PC-9 (cell line): ENCODE measurements around the gene STX8. TPM values are rescaled to one million over a fixed set of nuclear protein-coding genes. Genes with fewer than 3 reads are reported as not detected.

ENCODE experiments used
- BruUV-seq: library from RNA; stranded (reverse); fragments of 400-500 nt; replicated peaks from 2 replicates; lab custom pipeline; 2021; lab: Mats Ljungman, UMichigan
- CTCF ChIA-PET: fragments of 300-600 bp; sonication (Branson Sonifier 250); formaldehyde crosslinking; loops from one replicate; lab custom pipeline; 2022; ENCODE audit warnings: antibody characterized with exemption; lab: Charles Lee
- POLR2A ChIA-PET: fragments of 300-600 bp; sonication (Branson Sonifier 250); formaldehyde crosslinking; loops from one replicate; lab custom pipeline; 2022; ENCODE audit warnings: antibody characterized with exemption; ENCODE audit not compliant: unreplicated experiment; lab: Charles Lee
- DNase-seq, 2 experiments: peaks; one replicate each; pipeline versions ENCODE4 v3.0.0 to v3.0.0-alpha.2; 2015 to 2022; ENCODE audit warnings: mixed read lengths in 1 of 2
- H2AFZ ChIP-seq: fragments of 200-600 bp; sonication (generic); 2 replicates; pipeline ENCODE4 v1.8.1; 2017; ENCODE audit warnings: antibody characterized with exemption
- H3F3A ChIP-seq: fragments of 200-600 bp; sonication (generic); 2 replicates; pipeline ENCODE4 v1.8.1; 2017; ENCODE audit warnings: antibody characterized with exemption, mild to moderate bottlenecking, low read depth; ENCODE audit not compliant: insufficient read depth
- H3K27ac ChIP-seq: fragments of 200-600 bp; sonication (generic); 2 replicates; pipeline ENCODE4 v1.6.1; 2016; ENCODE audit warnings: mixed run types
- H3K27me3 ChIP-seq: fragments of 200-600 bp; sonication (generic); 2 replicates; pipeline ENCODE4 v1.6.1; 2016; ENCODE audit warnings: low read depth, mixed run types; ENCODE audit not compliant: insufficient read depth
- H3K36me3 ChIP-seq: fragments of 200-600 bp; sonication (generic); 2 replicates; pipeline ENCODE4 v1.6.1; 2016; ENCODE audit warnings: low read depth, mixed run types
- H3K4me1 ChIP-seq: fragments of 200-600 bp; sonication (generic); replicated peaks from 2 replicates; pipeline ENCODE4 v1.6.1; 2016; ENCODE audit warnings: mixed run types; ENCODE audit not compliant: insufficient read depth
- H3K4me2 ChIP-seq: fragments of 200-600 bp; sonication (generic); 2 replicates; pipeline ENCODE4 v1.6.1; 2017; ENCODE audit warnings: mixed run types
- H3K4me3 ChIP-seq: fragments of 200-600 bp; sonication (generic); 2 replicates; pipeline ENCODE4 v1.6.1; 2016; ENCODE audit warnings: mixed run types
- H3K79me2 ChIP-seq: fragments of 200-600 bp; sonication (generic); 2 replicates; pipeline ENCODE4 v1.6.1; 2017; ENCODE audit warnings: low read depth, mixed run types
- H3K9me2 ChIP-seq: fragments of 200-600 bp; sonication (generic); 2 replicates; pipeline ENCODE4 v1.8.1; 2017; ENCODE audit warnings: mild to moderate bottlenecking; ENCODE audit not compliant: insufficient read depth
- H3K9me3 ChIP-seq: fragments of 200-600 bp; sonication (generic); 2 replicates; pipeline ENCODE4 v1.8.1; 2016; ENCODE audit warnings: low read depth; ENCODE audit not compliant: insufficient read depth
- H4K20me1 ChIP-seq: fragments of 200-600 bp; sonication (generic); 2 replicates; pipeline ENCODE4 v1.8.1; 2017; ENCODE audit not compliant: insufficient read depth
- CTCF ChIP-seq: fragments of 200-600 bp; sonication (generic); conservative IDR thresholded peaks from 2 replicates; pipeline ENCODE4 v1.6.1; 2017; ENCODE audit warnings: mixed run types, antibody characterized with exemption, mild to moderate bottlenecking, moderate library complexity
- EZH2 ChIP-seq: fragments of 200-600 bp; sonication (generic); IDR thresholded peaks from 2 replicates; pipeline ENCODE4 v1.8.0; 2017; ENCODE audit warnings: antibody characterized with exemption, low read depth
- intact Hi-C: fragments of 100-400 bp; cut with micrococcal nuclease; formaldehyde crosslinking; loops from one replicate; pipeline ENCODE4 v1.10.0; 2022; ENCODE audit not compliant: unreplicated experiment
- total RNA-seq: library from RNA; stranded (reverse); gene quantifications from 2 replicates; pipeline ENCODE4 v1.2.3, GENCODE V29; 2021

STX8 gene
- total RNA-seq, 1 experiment from 2014 or later, result 60.6 TPM

DNA sequence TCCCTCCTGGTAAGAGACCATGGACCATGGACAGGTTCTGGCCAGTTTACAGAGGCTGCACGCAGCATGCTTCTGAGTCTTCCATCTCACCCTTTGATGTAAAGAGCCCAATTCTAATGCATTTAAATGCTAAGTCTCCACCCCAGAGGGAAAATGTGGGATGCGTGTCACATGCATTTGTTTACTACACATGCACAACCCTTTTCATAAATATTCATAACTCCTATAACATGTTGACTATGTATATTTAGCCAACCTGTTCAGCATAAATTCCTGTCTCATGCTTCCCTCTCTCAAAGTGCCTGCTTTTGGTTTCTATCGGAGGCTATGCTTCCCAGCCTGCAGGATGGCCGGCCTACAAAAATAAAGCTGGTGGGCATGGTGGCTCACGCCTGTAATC lies 260.3 kb downstream of the STX8 start:
- Histone ChIP-seq H3K79me2 (no peaks in the 10 kb centered on the region), H3K27me3 (no peaks in the 10 kb centered on the region), H3K4me2 (no peak overlapping the region), H3K36me3 (no peaks in the 10 kb centered on the region), H3K27ac (no peak overlapping the region), H3K4me3 (no peak overlapping the region), H2AFZ (no peak overlapping the region), H3K9me2 (no peaks in the 10 kb centered on the region), H3K9me3 (no peaks in the 10 kb centered on the region), H4K20me1 (no peaks in the 10 kb centered on the region), H3K4me1 (no peaks in the 10 kb centered on the region), H3F3A (no peaks in the 10 kb centered on the region)
- ChIA-PET CTCF (no interaction called here), POLR2A (no interaction called here)
- no peak for DNase-seq
- no TSS peak for BruUV-seq
- intact Hi-C loops, result no loop called here
- no peak for TF ChIP-seq CTCF
- no peak for TF ChIP-seq EZH2

DNA sequence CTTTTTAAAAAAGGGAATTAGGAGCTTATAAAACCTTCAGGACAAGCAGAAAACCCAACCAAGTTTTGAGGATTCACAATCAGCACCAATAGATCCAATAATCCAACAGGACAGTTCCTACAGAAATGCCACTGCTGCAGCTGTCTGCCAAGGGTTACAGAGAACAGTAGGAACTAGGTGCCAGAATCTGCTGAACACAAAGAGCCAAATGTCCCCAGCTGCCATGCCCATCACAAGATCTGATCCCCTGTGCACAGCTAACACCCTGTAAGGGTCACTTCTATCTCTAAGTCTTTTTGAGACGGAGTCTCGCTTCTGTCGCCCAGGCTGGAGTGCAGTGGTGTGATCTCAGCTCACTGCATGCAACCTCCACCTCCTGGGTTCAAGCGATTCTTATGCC lies 262.3 kb downstream of the STX8 start:
- no TSS peak for BruUV-seq
- TF ChIP-seq EZH2, result no peak
- TF ChIP-seq CTCF, result no peak
- Histone ChIP-seq H3K36me3 (no peaks in the 10 kb centered on the region), H3K27me3 (no peaks in the 10 kb centered on the region), H3F3A (no peaks in the 10 kb centered on the region), H3K4me1 (no peaks in the 10 kb centered on the region), H3K27ac (no peak overlapping the region), H2AFZ (no peak overlapping the region), H3K9me3 (no peaks in the 10 kb centered on the region), H3K4me2 (no peak overlapping the region), H4K20me1 (no peaks in the 10 kb centered on the region), H3K79me2 (no peaks in the 10 kb centered on the region), H3K9me2 (no peaks in the 10 kb centered on the region), H3K4me3 (no peak overlapping the region)
- intact Hi-C loops, result no loop called here
- ChIA-PET POLR2A (no interaction called here), CTCF (no interaction called here)
- no peak for DNase-seq

GRCh38 chr17:9309216-9309615 lies 266.4 kb downstream of the STX8 start:
- POLR2A ChIA-PET, result no interaction called here
- H3K9me3 ChIP-seq, result no peaks in the 10 kb centered on the region
- BruUV-seq, result no TSS peak
- no peaks in the 10 kb centered on the region for H4K20me1 ChIP-seq
- H3K4me2 ChIP-seq, result no peak overlapping the region
- H3F3A ChIP-seq, result no peaks in the 10 kb centered on the region
- H3K36me3 ChIP-seq, result no peaks in the 10 kb centered on the region
- H3K4me3 ChIP-seq, result no peak overlapping the region
- no peaks in the 10 kb centered on the region for H3K79me2 ChIP-seq
- no peaks in the 10 kb centered on the region for H3K9me2 ChIP-seq
- peaks cover 9% of the 10 kb centered on the region for H3K4me1 ChIP-seq
- DNase-seq, result no peak
- CTCF ChIA-PET, result no interaction called here
- H2AFZ ChIP-seq, result no peak overlapping the region
- TF ChIP-seq CTCF, result no peak
- no peak for TF ChIP-seq EZH2
- intact Hi-C loops, result no loop called here
- H3K27ac ChIP-seq, result no peak overlapping the region
- H3K27me3 ChIP-seq, result no peaks in the 10 kb centered on the region
